GM21825 (cell line): ENCODE results near the gene FAM171A1.

Experiments used
- ATAC-seq: cut with Tn5 transposase; IDR thresholded peaks from one replicate; pipeline ENCODE4 v1.9.1; 2021; ENCODE audit warnings: mild to moderate bottlenecking, moderate library complexity; ENCODE audit not compliant: unreplicated experiment

Gene FAM171A1

DNA sequence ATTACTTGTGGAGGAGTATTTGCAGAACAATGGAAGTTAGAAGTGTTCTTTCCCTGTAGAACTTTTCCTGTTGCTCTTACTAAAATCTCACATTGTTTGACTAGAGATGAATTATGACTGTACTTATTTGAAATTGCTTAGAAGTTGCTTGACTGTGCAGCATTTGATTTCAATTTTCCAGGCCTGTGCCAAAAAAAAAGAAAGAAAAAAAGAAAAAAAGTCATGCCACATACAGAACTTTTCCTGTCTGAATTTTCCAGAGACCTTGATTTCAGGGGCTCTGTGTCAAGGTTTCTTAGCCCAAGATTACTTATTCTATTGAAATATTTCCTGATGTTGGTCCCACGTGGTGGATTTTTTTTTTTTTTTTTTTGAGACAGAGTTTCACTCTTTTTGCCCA, 3.5 kb upstream of the FAM171A1 start:
- ATAC-seq: no peak

DNA sequence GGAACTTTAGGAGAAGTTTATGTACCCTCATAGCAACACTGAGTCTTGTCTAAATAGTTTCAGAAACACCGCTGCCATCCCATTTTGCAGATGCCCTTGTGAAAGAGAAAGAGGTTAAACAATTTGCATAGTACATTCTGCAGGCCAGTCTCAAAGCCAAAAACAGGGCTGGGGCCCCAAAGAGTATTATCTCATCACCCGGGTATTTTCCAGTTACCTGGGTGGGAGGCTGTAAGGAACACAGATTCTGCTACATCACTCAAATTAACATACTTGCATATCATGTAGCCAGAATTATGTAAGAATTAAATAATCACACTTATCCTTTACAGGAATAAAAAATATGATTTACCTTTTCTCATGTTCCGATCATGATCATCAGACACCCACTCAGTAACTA, 3.1 kb upstream of the FAM171A1 start:
- no peak for ATAC-seq

GRCh38 chr10:15373199-15373598, 2.1 kb upstream of the FAM171A1 start:
- no peak for ATAC-seq

GRCh38 chr10:15370212-15370855, 755 bp downstream of the FAM171A1 start:
- no peak for ATAC-seq

- ATAC-seq: no peak
These were observed 1.6 kb downstream of the FAM171A1 start for GRCh38 chr10:15369256-15370211.

DNA sequence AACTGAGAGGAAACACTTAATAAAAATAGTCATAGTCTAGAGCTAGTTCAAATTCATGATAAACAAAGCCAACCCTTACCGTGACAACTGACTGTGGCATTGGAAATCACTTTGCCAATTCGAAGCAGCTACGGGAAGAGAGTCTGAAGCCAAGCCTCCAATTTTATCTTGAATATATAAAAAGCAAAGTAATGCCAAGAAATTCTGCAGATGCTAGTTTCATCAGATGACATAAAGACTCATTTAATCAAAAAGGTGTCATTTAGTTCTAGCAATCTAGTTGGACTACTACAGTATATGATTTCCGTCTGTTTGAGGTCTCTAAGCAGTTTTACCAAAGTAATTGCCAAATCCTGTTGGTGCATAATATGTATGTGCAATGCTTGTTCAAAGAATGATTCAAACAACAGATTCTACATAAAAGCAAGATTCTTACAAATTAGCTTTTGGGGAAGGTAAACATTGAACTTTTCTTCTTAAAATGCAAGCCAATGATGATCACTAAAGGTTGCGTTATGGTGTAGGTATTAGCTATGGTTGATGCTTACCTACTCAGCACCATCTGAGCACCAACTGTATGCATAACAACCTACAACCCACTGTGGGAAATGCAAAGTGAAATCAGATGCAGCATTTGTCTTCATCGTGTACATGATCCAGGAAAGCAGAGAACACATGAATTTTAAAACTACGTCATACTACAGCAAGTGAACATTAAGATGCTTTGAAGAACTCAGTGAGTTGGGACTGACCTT, 2.8 kb downstream of the FAM171A1 start:
- ATAC-seq: no peak

DNA sequence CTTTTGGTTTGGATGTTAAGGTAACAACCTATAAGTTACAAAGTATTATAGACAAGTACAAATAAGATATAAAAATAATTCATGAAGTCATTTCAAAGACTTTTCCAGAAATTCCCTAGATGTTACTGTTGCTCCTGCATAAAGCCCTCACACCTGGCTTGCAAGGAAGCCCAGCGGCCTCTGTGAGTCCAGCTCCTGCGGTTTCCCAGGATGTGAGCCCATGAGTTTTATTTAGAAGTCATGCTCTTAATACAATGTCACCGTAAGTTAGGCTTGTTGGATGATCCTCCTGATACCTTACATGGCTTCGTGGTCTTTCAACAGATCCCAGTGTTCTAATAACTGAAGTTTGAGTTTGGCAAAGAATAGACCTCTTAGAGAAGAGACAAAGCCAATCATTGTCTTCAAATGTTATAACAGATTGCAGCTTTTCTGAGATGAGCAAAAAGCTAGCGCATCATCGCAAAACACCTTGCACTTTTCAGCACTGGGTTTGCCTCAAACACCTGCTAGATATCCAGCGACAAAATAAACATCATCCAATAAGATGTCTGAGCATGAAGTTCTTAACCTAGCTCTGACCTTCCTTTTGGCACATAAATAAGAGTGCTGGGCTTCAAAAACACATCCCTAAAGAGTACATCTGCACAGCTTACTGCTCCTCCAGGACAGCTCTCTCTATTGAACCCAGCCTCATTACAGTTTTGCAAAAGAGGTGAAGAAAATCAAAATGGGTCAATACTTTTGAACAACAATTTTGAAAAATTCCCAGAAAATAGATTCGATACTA, 3.6 kb downstream of the FAM171A1 start:
- ATAC-seq: no peak

DNA sequence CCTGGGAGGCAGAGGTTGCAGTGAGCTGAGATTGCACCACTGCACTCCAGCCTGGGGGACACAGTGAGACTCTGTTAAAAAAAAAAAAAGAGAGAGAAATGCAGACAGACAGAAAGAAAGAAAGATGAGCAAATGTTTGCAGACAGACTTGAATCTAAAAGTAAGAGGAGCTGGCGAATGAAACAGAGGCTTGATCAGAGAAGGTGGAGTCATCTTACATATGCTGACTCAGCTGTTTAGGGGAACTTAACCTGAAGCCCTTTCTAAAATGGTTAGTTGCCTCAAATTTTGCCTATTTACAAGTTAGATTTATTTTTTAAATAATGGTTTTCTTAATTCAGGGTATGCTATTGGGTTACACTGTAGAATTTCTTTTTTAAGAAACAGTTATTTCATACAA, 5.4 kb downstream of the FAM171A1 start:
- ATAC-seq: no peak

GRCh38 chr10:15364001-15364400, 7.1 kb downstream of the FAM171A1 start:
- ATAC-seq: no peak

GRCh38 chr10:15363031-15363430, 8.1 kb downstream of the FAM171A1 start:
- no peak for ATAC-seq

DNA sequence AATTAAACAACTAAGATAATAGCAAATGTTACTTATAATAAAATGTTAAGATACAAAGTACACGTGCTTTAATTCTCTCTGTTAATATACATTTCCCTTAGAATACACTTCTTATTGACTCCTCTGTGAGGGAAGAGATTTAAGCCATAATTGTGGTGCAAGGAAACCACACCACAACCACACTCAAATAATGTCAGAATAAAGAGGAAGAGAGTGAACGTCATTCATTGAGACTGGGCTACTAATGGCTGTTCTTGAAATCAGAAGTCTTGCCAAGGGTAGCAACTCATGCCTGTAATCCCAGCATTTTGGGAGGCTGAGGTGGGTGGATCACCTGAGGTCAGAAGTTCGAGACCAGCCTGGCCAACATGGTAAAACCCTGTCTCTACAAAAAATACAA, 10.0 kb downstream of the FAM171A1 start:
- ATAC-seq: no peak

DNA sequence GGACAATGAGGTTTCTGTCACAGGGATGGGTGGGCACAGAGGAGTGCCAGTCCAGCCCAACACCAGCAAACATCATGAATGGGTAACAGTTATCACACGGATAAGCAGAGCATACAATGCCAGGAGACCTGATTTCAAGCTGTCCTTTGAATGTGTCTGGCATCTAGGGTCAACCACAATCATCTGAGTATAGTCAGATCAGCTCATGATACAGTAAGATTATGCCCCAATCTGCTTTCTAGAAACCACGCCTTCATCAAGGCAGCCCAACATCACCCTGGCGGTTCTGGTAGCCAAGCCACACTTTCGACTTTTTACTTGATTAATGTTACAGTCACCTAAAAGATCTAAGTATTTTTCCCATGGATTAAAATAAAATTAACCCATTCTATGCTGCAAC, 10.5 kb downstream of the FAM171A1 start:
- ATAC-seq: no peak

DNA sequence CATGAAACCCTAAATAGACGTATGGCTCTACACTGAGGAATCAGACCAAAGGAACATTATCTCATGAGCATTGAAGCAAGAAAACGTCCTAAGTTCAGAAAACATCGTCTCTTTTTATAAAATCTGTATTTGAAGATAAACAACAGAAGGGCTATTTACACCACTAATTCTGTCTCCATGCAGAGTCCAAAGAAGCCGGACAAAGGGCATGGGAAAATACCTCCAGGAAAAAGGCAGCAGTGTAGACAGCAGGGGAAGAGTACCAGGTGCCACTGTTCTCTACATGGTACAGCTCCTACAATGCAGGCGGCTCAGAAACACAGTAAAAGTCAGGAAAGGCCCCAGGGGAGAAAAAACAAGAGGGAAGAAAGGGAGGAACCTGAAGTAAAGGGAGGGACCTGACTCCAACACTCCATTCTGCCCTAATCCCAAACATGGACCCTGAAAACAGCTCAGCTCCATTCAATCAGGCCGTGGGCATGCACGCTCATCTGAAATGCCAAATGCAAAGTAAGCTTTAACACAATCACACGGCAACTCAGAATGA, 17.5 kb downstream of the FAM171A1 start:
- no peak for ATAC-seq

DNA sequence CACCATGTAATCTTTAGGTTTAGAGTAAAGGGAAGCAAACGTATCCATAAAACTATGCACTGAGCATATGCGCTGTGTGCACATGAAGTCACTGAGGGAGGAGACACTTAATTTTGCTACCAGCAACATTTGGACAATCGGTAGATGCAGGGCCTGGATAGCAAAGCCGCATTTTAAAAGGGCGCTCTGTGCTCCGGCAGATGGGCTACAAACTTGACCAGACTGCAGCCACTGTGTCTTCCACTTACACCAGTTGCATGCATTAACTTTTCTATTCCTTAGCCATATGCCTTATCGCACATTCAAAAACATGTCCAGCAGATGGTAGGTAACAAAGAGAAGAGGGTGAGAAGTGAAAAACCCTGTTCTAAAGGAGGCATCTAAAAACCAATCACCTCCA, 18.3 kb downstream of the FAM171A1 start:
- ATAC-seq: no peak

GRCh38 chr10:15352201-15352600, 18.9 kb downstream of the FAM171A1 start:
- ATAC-seq: no peak

- no peak for ATAC-seq
These were observed 19.8 kb downstream of the FAM171A1 start for GRCh38 chr10:15351099-15351820.

GRCh38 chr10:15349112-15349511, 22.0 kb downstream of the FAM171A1 start:
- no peak for ATAC-seq

DNA sequence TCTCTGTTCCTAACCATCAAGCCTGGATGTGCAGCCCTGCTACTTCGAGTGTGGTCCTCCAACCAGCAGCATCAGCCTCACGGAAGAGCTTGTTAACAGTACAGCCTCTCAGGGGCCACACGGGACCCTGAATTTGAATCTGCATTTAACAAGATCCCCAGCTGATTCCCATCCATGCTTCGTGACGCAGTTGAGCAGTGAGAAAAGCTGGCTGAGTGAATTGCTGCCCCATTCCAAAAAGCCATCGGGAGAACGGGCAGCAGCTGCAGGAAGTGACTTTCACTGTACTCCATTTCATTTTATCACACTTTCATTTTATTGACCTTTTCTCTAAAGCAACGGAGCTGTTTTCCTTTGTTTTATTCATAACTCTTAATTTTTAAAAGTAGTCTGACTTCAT, 22.5 kb downstream of the FAM171A1 start:
- ATAC-seq: no peak

DNA sequence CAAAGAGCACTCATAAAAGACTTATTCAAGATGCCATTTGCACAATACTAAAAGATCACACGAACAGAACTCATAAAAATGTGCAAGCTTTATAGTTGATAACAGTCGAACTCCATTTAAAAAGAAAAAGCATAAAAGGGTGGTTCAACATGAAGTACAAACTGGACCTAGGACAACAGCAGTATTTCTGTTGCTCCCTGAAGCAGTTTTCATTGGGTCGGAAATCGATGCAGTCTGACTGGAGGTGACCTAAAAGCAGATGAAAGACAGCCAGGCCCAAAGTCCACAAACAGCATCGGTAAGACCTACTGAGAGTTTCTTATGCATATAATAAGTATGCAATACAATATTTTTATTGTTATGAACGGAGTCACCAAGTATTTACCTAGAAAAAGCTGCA, 23.9 kb downstream of the FAM171A1 start:
- ATAC-seq: no peak
